K562 (cell line): ENCODE data around the gene DAZAP1. TPM values are rescaled to one million over a fixed set of nuclear protein-coding genes. Genes with fewer than 3 reads are reported as not detected.
A peak's percentile ranks its signal among the peaks of the same experiment; 100 is the strongest.

ENCODE experiments used
- ATAC-seq: fragments of 200-7000 bp; cut with Tn5 transposase; 3 replicates; pipeline ENCODE4 v1.9.1; 2020; ENCODE audit warnings: moderate library complexity
- BruUV-seq: library from RNA; stranded (reverse); fragments of 400-500 nt; replicated peaks from 2 replicates; lab custom pipeline; 2021; lab: Mats Ljungman, UMichigan
- CTCF ChIA-PET: fragments of 300-600 bp; formaldehyde crosslinking; extraction: SDS; loops from one replicate; lab custom pipeline; 2021; ENCODE audit warnings: low intra/inter-chr PET ratio; lab: Yijun Ruan, JAX
- POLR2A ChIA-PET: fragments of 300-600, 350-650 bp; sonication (Branson Sonifier 250); formaldehyde crosslinking; extraction: SDS; loops from one replicate; lab custom pipeline; 2021; ENCODE audit warnings: antibody characterized with exemption, inconsistent platforms; lab: Yijun Ruan, JAX
- DNase-seq, 4 experiments: peaks; one replicate each; pipeline versions ENCODE4 v3.0.0 to v3.0.0-alpha.2; 2011 to 2018; ENCODE audit warnings: low spot score in 3 of 4, mixed read lengths in 3 of 4; ENCODE audit errors: extremely low read depth in 1 of 4
- FAIRE-seq: peaks from 2 replicates; lab custom pipeline; 2011; peaks lifted over from hg19 to GRCh38; lab: Jason Lieb, UNC
- H2AFZ ChIP-seq: 2 replicates; pipeline ENCODE4 v1.6.0; 2011; ENCODE audit warnings: low read depth, low read length, control low read depth, inconsistent platforms
- H3K27ac ChIP-seq: fragments of 200-600 bp; 3 replicates; pipeline ENCODE4 v1.8.0; 2011; ENCODE audit warnings: low read depth, mild to moderate bottlenecking, control low read depth, inconsistent platforms, low read length, moderate library complexity, mixed read lengths; ENCODE audit errors: extremely low read depth
- H3K27me3 ChIP-seq, 2 experiments: fragments of 300-600 bp in 1 of 2; 2 replicates in 1 of 2; 3 replicates in 1 of 2; pipeline versions ENCODE4 v1.6.0 to v1.8.0; 2011; ENCODE audit warnings: inconsistent platforms in 2 of 2, low read length in 2 of 2, mild to moderate bottlenecking in 1 of 2, mixed read lengths in 1 of 2, moderate library complexity in 1 of 2; ENCODE audit not compliant: control insufficient read depth in 2 of 2, insufficient read depth in 2 of 2
- H3K36me3 ChIP-seq: fragments of 300-600 bp; 3 replicates; pipeline ENCODE4 v1.8.0; 2011; ENCODE audit warnings: mild to moderate bottlenecking, low read length, inconsistent platforms; ENCODE audit not compliant: control insufficient read depth, insufficient read depth
- H3K4me1 ChIP-seq, 2 experiments: fragments of 200-600 bp in 1 of 2; replicated peaks in 1 of 2; 2 replicates in 1 of 2; 3 replicates in 1 of 2; pipeline versions ENCODE4 v1.5.1 to v1.8.0; 2011; ENCODE audit warnings: inconsistent platforms in 2 of 2, low read length in 2 of 2, mild to moderate bottlenecking in 1 of 2, mixed read lengths in 1 of 2, moderate library complexity in 1 of 2; ENCODE audit not compliant: control insufficient read depth in 2 of 2, insufficient read depth in 2 of 2
- H3K4me2 ChIP-seq: 2 replicates; pipeline ENCODE4 v1.6.1; 2011; ENCODE audit warnings: low read length, control low read depth, inconsistent platforms, mixed read lengths; ENCODE audit not compliant: insufficient read depth
- H3K4me3 ChIP-seq: fragments of 200-600 bp; sonication (generic), shearing (Covaris generic); 2 replicates; pipeline ENCODE4 v1.5.1; 2016; ENCODE audit warnings: control low read depth, inconsistent platforms
- H3K79me2 ChIP-seq: fragments of 200-600 bp; 3 replicates; pipeline ENCODE4 v1.8.0; 2011; ENCODE audit warnings: low read length, inconsistent platforms; ENCODE audit not compliant: control insufficient read depth, insufficient read depth
- H3K9ac ChIP-seq, 2 experiments: 2 replicates each; pipeline versions ENCODE4 v1.6.0 to v1.6.1; 2011; ENCODE audit warnings: low read depth in 2 of 2, low read length in 2 of 2, control low read depth in 1 of 2, inconsistent platforms in 1 of 2, mild to moderate bottlenecking in 1 of 2, mixed read lengths in 1 of 2; ENCODE audit not compliant: insufficient read depth in 1 of 2
- H3K9me1 ChIP-seq: one replicate; pipeline ENCODE4 v1.6.0; 2011; ENCODE audit warnings: inconsistent platforms, mild to moderate bottlenecking, low read length, moderate library complexity; ENCODE audit not compliant: control insufficient read depth, insufficient read depth
- H3K9me3 ChIP-seq: replicated peaks from 2 replicates; pipeline ENCODE4 v1.5.1; 2011; ENCODE audit warnings: low read depth, low read length, inconsistent platforms; ENCODE audit not compliant: control insufficient read depth, insufficient read depth
- H4K20me1 ChIP-seq: replicated peaks from 2 replicates; pipeline ENCODE4 v1.6.1; 2011; ENCODE audit warnings: low read length, inconsistent platforms, mixed read lengths; ENCODE audit not compliant: control insufficient read depth, insufficient read depth
- ADNP ChIP-seq: fragments of 200-800 bp; sonication (Bioruptor generic); IDR thresholded peaks from 2 replicates; pipeline ENCODE4 v1.6.1; 2016; ENCODE audit warnings: missing genetic modification characterization, missing compliant biosample characterization
- BDP1 ChIP-seq: IDR thresholded peaks from 3 replicates; pipeline ENCODE4 v1.6.1; 2011; ENCODE audit not compliant: insufficient read length, insufficient read depth
- CREB1 ChIP-seq, 2 experiments: sonication (generic) in 1 of 2; formaldehyde crosslinking in 1 of 2; IDR thresholded peaks; 2 replicates each; pipeline versions ENCODE4 v1.6.1 to v1.8.0; 2012 to 2022; ENCODE audit warnings: inconsistent platforms in 1 of 2, mild to moderate bottlenecking in 1 of 2, missing genetic modification reagents in 1 of 2, moderate library complexity in 1 of 2
- EP400 ChIP-seq: fragments of 450-650 bp; IDR thresholded peaks from 2 replicates; pipeline ENCODE4 v1.6.1; 2017; ENCODE audit warnings: antibody characterized with exemption, mild to moderate bottlenecking, moderate library complexity
- PHB2 ChIP-seq: fragments of 450-650 bp; IDR thresholded peaks from 2 replicates; pipeline ENCODE4 v1.6.1; 2017; ENCODE audit warnings: low read depth
- PHF21A ChIP-seq: fragments of 450-650 bp; IDR thresholded peaks from 2 replicates; pipeline ENCODE4 v1.6.1; 2017; ENCODE audit warnings: low read depth, borderline replicate concordance
- POLR2G ChIP-seq: fragments of 200-400 bp; formaldehyde crosslinking; IDR thresholded peaks from 2 replicates; pipeline ENCODE4 v1.6.1; 2017; ENCODE audit warnings: low read depth, mild to moderate bottlenecking, antibody characterized with exemption, low read length, moderate library complexity
- TGIF2 ChIP-seq: sonication (generic); formaldehyde crosslinking; IDR thresholded peaks from 2 replicates; pipeline ENCODE4 v1.8.1; 2022; ENCODE audit warnings: mild to moderate bottlenecking, missing genetic modification reagents, moderate library complexity
- U2AF2 ChIP-seq: fragments of 200-400 bp; formaldehyde crosslinking; optimal IDR thresholded peaks from 2 replicates; pipeline ENCODE3; 2017; ENCODE audit warnings: low read depth, mild to moderate bottlenecking, low read length
- WGBS: fragments of 100-300 bp; shearing (Covaris generic); methylation state at CpG from one replicate; pipeline ENCODE4 v1.1.6; 2016; ENCODE audit warnings: low coverage, mixed read lengths; ENCODE audit not compliant: insufficient coverage; ENCODE audit errors: missing lambda C conversion rate; 5-methylcytosine and 5-hydroxymethylcytosine counted together
- in situ Hi-C: fragments of 300-500 bp; cut with MboI; formaldehyde crosslinking; loops from 4 replicates; pipeline ENCODE4 v1.15.0; 2018; ENCODE audit warnings: inconsistent platforms, mixed read lengths
- intact Hi-C: fragments of 100-400 bp; cut with micrococcal nuclease; formaldehyde crosslinking; loops from 2 replicates; pipeline ENCODE4 v1.14.2; 2022
- polyA plus RNA-seq, 8 experiments: library from polyadenylated mRNA; depleted of rRNA in 4 of 8; stranded (reverse) in 5 of 8; unstranded in 3 of 8; fragments of >200 nt; fragmentation: Nextera tagmentation in 2 of 8; fragmentation: Illumina TruSeq in 1 of 8; extraction: Ambion mirVana in 2 of 8; extraction: Trizol in 1 of 8; gene quantifications; 2 replicates each; pipeline versions ENCODE4 v1.2.1 to v1.2.3, GENCODE V29; 2011 to 2014; ENCODE audit warnings: inconsistent platforms in 1 of 8, missing spikeins in 1 of 8
- total RNA-seq, 7 experiments: library from RNA; depleted of rRNA in 6 of 7; stranded (reverse); fragments of >200 nt in 6 of 7; fragmentation: Illumina TruSeq in 2 of 7; extraction: Trizol in 2 of 7; gene quantifications; 2 replicates each; pipeline versions ENCODE4 v1.2.1 to v1.2.3, GENCODE V29; 2011 to 2021; ENCODE audit warnings: low replicate concordance in 1 of 7
- TF ChIP-seq, protein P1 (sequence below), 2 experiments: fragments of 200-800 bp in 1 of 2; sonication (Bioruptor generic) in 1 of 2; sonication (generic) in 1 of 2; formaldehyde crosslinking in 1 of 2; IDR thresholded peaks in 1 of 2; conservative IDR thresholded peaks in 1 of 2; 2 replicates each; pipeline versions ENCODE4 v1.5.0 to v1.6.1; 2016 to 2020; ENCODE audit warnings: missing compliant biosample characterization in 1 of 2, missing genetic modification characterization in 1 of 2, missing genetic modification reagents in 1 of 2
- TF ChIP-seq, protein P2 (sequence below): sonication (generic); formaldehyde crosslinking; IDR thresholded peaks from 2 replicates; pipeline ENCODE4 v1.8.0; 2022; ENCODE audit warnings: missing genetic modification reagents, mild to moderate bottlenecking, borderline replicate concordance

Gene DAZAP1
- total and polyA plus RNA-seq, 9 of the 15 experiments (the other 6 are each of a cell fraction or from before 2014, with no cell fraction given): 10.8 to 289 (median 142) TPM

DNA sequence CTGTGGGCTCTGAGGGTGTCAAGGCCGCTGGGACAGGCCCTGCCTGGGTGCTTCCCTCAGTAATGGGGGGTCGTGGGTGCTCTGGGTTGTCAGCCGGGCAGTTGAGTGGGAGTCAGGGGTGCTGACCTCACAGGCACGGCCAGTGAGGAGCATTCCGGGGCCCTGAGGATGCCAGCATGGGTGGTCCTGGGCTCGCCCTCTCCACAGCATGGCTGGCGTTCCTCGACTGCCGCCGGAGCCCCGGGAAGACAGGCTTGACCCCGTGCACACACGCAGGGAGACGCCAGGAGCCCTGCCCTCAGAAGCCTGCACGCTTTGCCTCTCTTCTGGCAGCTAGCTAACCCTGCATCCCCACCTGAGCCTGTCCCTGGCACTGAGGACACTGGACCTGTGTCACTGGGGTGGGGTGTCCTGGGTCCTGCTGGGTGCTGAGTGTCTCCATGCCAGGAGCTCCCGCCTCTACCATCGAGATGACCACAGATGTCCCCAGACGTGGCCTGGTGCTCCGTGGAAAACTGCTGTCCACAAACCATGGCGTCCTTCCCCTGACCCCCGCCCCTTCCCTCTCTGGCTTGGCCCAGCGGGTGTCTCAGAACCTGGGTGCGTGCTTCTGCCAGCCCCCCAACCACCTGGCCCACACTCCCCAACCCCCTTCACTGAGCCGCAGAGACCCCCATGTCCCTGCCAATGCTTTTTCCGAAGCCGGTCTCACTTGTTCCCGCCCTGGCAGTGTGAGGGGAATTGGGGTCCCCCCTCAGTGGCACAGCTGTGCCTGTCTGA, 28.1 kb upstream of the DAZAP1 start:
- peaks cover 6% of the 10 kb centered on the region for H3K79me2 ChIP-seq
- WGBS: 60% methylated on average over 22 of the region's 27 CpGs
- ChIA-PET POLR2A (no interaction called here), CTCF (no interaction called here)
- TF ChIP-seq TGIF2 (CRISPR knock-in tag) (no peak), POLR2G (peak; percentile 43)
- H3K9ac ChIP-seq: peak overlapping the region in 1 of 2 experiments; percentile 26; a peak in 2 of 4 replicates
- BruUV-seq: no TSS peak
- H3K27ac ChIP-seq: no peak overlapping the region
- intact Hi-C loops: no loop called here
- no peak for FAIRE-seq
- no peak for ATAC-seq
- in situ Hi-C loops: no loop called here
- H3K36me3 ChIP-seq: peaks cover 21% of the 10 kb centered on the region; the same call in 2 of the 3 replicates
- H3K9me3 ChIP-seq: no peaks in the 10 kb centered on the region
- H3K4me2 ChIP-seq: no peak overlapping the region
- H3K27me3 ChIP-seq: no peaks in the 10 kb centered on the region
- H3K9me1 ChIP-seq: no peaks in the 10 kb centered on the region
- no peak for DNase-seq
- H4K20me1 ChIP-seq: no peaks in the 10 kb centered on the region; the same call in 1 of the 2 replicates
- H2AFZ ChIP-seq: no peak overlapping the region
- peaks cover 0 to 40% of the 10 kb centered on the region in 2 experiments; a peak in 2 of 5 replicates for H3K4me1 ChIP-seq
- H3K4me3 ChIP-seq: no peak overlapping the region

DNA sequence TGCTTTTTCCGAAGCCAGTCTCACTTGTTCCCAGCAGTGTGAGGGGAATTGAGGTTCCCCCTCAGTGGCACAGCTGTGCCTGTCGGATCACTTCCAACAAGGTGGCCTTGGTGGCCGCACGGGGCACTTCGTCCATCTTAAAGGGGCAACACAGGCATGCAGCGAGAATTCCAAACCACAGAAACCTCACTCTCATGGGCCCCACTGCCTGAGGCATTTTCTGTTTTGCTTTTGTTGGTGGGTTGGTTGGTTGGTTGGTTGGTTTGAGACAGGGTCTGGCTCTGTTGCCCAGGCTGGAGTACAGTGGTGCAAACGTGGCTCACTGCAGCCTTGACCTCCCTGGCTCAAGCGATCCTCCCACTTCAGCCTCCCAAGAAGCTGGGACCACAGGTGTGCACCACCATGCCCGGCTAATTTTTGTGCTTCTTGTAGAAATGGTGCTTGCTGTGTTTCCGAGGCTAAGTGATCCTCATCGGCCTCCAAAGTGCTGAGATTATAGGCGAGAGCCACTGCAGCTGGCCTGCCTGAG, 27.4 kb upstream of the DAZAP1 start:
- WGBS: 39% methylated on average over 11 of the region's 12 CpGs
- Histone ChIP-seq H3K79me2 (peaks cover 13% of the 10 kb centered on the region), H3K4me3 (no peak overlapping the region), H4K20me1 (no peaks in the 10 kb centered on the region; the same call in 1 of the 2 replicates), H3K9me1 (no peaks in the 10 kb centered on the region), H3K4me2 (no peak overlapping the region), H3K9me3 (no peaks in the 10 kb centered on the region), H3K4me1 (peaks cover 0 to 44% of the 10 kb centered on the region in 2 experiments; a peak in 2 of 5 replicates), H3K27me3 (no peaks in the 10 kb centered on the region), H3K9ac (peak overlapping the region in 1 of 2 experiments; percentile 65; a peak in 1 of 4 replicates), H2AFZ (no peak overlapping the region), H3K27ac (no peak overlapping the region), H3K36me3 (peaks cover 21% of the 10 kb centered on the region; the same call in 1 of the 3 replicates)
- no peak for FAIRE-seq
- ChIA-PET CTCF (no interaction called here), POLR2A (interaction anchor here (0.6 to 0.9 kb wide), 3 partner anchors 14 to 805 kb away, joined by 3 to 4 read pairs (median 3); no protein-coding TSS in a partner anchor)
- DNase-seq: no peak
- BruUV-seq: no TSS peak
- in situ Hi-C loops (loop anchor here (5.0 kb wide), 1 partner anchor 103 kb away; the partner anchor contains the start of gene FAM174C), intact Hi-C loops (no loop called here)
- no peak for ATAC-seq
- TF ChIP-seq ADNP: no peak
- no peak for TF ChIP-seq EP400
- TF ChIP-seq BDP1: no peak
- TF ChIP-seq PHF21A: no peak
- TF ChIP-seq, protein P1, sequence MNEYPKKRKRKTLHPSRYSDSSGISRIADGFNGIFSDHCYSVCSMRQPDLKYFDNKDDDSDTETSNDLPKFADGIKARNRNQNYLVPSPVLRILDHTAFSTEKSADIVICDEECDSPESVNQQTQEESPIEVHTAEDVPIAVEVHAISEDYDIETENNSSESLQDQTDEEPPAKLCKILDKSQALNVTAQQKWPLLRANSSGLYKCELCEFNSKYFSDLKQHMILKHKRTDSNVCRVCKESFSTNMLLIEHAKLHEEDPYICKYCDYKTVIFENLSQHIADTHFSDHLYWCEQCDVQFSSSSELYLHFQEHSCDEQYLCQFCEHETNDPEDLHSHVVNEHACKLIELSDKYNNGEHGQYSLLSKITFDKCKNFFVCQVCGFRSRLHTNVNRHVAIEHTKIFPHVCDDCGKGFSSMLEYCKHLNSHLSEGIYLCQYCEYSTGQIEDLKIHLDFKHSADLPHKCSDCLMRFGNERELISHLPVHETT (CRISPR knock-in tag; conservative IDR thresholded peaks at IDR 0.05 in 1 of 2, IDR thresholded peaks at IDR 0.05 in 1 of 2): no peak
- no peak for TF ChIP-seq CREB1 (IDR thresholded peaks at IDR 0.05)
- TF ChIP-seq CREB1 (CRISPR knock-in tag; IDR thresholded peaks at IDR 0.05): no peak
- no peak for TF ChIP-seq U2AF2
- TF ChIP-seq, protein P2, sequence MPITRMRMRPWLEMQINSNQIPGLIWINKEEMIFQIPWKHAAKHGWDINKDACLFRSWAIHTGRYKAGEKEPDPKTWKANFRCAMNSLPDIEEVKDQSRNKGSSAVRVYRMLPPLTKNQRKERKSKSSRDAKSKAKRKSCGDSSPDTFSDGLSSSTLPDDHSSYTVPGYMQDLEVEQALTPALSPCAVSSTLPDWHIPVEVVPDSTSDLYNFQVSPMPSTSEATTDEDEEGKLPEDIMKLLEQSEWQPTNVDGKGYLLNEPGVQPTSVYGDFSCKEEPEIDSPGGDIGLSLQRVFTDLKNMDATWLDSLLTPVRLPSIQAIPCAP (CRISPR knock-in tag): no peak
- TF ChIP-seq PHB2: no peak
